GM23248 (cell line): ENCODE measurements around the gene LRRC58.

Experiments used
- EZH2 ChIP-seq: fragments of 200-600 bp; sonication (generic); IDR thresholded peaks from 2 replicates; pipeline ENCODE4 v1.6.1; 2018; ENCODE audit warnings: antibody characterized with exemption, mild to moderate bottlenecking; ENCODE audit not compliant: insufficient read depth, poor library complexity, severe bottlenecking
- EZH2phosphoT487 ChIP-seq: fragments of 200-600 bp; sonication (generic); IDR thresholded peaks from 2 replicates; pipeline ENCODE4 v1.6.1; 2018; ENCODE audit warnings: antibody characterized with exemption, moderate library complexity, mild to moderate bottlenecking, low read depth; ENCODE audit not compliant: insufficient read depth

GRCh38 chr3:120355486-120355885 lies 6.3 kb upstream of the LRRC58 start:
- TF ChIP-seq EZH2 (no peak), EZH2phosphoT487 (no peak)
